Activated CD4-positive, alpha-beta T cell treated with anti-CD3 and anti-CD28 coated beads, Interleukin-2, Interleukin-6, amounts not matched to agents 100 ng/mL and 50 ng/mL, durations not matched to agents 16 hours and 8 hours (primary cell): ENCODE results near the gene PGAP3.

ENCODE experiments used
- DNase-seq: peaks from one replicate; pipeline ENCODE4 v3.0.0-alpha.2; 2020

The PGAP3 gene

DNA sequence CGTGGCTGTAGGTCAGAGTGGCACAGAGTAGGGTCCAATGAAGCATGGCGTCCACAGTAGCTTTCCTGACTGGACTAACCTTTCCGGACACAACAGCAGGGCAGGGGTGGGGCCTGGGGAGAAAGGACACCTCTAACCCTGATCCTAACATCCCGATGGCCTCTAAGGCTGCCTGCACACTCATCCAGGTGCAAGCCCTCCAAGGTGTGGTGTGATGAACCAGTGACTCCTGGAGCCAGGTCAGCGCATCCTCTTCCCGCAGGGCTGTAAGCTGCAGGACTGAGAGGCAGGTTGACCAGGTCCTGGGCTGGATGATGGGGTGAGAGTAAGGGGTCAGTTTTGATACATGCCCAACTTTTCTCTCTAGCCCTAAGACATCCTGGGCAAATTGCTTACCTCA is 8.9 kb upstream of the PGAP3 start:
- DNase-seq: no peak

GRCh38 chr17:39695089-39695474 is 7.2 kb upstream of the PGAP3 start:
- DNase-seq: no peak

- DNase-seq: no peak
Measured at GRCh38 chr17:39694593-39694992, 6.7 kb upstream of the PGAP3 start.

- DNase-seq: no peak
Measured at GRCh38 chr17:39688945-39689344, 1.1 kb upstream of the PGAP3 start.

GRCh38 chr17:39688475-39688835 is 598 bp upstream of the PGAP3 start:
- DNase-seq: no peak

GRCh38 chr17:39687101-39687545 is 734 bp downstream of the PGAP3 start:
- no peak for DNase-seq

- DNase-seq: no peak
Measured at GRCh38 chr17:39684369-39685192, 3.3 kb downstream of the PGAP3 start.

GRCh38 chr17:39683295-39683939 is 4.4 kb downstream of the PGAP3 start:
- no peak for DNase-seq

DNA sequence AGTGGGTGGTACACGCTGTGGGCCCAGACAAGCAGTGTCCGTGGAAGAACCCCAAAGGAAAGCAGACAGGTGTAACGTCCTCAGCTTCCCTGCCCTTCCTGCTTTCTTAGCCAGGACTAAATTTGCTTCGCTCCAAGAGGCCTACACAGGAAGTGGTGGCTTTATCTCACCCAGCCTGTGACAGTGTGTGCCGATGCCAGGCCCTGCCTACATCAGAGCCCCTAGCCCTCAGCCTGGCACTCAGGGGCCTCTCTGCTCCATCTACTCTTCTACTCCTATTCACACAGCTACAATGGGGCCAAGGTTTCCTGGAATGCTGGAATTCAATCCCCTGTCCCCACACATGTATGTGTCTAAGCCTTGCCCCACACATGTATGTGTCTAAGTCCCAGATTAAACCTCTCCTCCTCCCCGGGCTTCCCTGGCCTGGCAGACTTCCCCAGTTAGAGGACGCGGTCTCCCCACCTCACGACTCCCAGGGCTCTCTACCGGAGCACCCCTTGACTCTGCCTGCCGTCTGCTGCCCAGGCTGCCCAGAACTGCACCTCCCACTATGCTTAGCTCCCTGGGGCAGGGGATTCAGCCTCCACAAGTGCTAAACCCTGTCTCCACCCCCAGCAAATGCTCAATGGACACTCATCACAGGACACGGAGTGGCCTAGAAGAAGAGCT is 8.2 kb downstream of the PGAP3 start:
- DNase-seq: peak; percentile 42

DNA sequence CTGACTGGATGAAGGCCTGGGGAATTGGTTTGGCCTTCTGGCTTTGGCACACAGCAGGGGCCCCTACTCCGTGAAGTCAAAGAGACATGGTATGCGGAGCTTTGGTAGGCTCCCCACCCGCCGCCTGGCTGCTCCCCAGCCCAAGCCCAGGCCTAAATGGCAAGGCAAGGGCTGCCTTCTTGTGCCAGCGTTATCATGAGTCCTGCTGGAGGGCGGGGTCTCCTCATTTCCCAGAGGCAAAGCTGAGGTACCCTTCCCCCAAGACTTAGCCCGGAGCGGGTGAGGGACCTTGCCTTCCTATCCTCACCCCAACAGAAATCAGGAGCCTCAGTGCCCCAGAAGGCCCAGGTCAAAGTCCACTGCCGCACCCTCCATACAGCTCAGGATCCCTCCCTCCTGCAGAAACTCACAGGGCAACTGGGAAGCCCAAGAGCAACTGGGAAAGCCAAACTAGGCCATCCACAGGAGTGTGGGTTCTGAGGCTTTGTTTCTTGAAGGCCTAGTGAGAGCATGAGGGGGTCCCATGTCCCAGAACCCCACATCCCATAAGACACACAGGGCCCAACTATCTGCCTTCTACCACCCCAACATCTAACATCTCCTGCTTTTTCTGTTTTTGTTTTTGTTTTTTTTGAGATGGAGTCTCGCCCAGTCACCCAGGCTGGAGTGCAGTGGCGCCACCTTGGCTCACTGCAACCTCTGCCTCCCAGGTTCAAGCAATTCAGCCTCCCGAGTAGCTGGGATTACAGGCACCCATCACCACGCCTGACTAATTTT is 9.3 kb downstream of the PGAP3 start:
- no peak for DNase-seq

DNA sequence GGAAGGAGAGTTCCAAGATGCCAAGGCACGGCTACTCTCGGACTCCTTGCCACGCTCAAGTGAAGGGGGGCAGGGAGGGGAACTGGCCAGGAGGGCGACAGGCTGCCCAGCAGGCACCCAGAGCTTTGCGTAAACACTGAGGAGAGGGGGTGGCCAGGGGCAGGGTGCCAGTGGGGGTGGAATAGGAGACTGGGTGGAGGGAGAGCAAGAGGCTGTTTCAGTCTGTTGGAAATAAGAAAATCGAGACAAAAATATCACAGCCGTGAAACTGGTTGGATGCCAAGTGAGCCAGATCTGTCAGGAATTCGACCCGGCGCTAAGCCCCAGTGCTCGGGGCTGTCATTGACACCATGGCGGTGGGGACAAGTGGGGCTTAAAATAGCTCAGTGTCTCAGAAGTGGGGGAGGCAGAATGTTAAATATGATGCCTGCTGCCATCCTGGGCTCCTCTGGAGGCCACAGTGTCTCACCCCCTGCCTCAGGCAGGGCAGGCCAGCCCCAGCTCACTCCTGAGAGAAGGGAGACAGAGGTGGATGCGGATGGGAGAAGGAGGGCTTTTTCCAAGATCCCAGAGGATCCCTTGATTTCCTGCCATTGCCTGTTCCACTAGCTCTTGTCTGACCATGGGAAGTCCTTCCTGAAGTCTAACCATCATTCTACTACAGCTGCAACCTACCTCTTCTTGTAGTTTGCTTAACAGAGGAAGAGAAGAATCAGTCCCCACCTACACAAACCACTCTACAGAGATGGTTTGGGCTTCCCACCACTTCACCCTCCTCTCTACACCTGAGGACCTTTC is 10.1 kb downstream of the PGAP3 start:
- DNase-seq: no peak

DNA sequence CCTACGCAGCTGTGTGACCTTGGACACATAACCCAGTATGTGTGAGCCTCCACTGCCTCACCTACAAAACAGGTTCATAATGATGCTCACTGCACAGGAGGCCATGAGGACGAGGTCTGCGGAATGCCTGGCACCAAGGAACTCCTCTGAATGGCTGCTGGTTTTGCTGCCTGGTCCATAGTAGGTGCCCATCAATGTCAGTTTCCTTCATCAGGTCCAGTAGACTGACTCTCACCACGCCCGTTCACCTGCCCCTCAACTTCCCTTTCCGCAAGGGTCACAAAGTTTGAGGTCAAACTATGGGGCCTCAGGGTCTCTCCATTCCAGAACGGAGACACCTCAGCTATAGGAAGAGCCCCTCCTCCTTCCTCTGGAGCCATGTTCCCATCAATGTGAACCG is 10.8 kb downstream of the PGAP3 start:
- no peak for DNase-seq

DNA sequence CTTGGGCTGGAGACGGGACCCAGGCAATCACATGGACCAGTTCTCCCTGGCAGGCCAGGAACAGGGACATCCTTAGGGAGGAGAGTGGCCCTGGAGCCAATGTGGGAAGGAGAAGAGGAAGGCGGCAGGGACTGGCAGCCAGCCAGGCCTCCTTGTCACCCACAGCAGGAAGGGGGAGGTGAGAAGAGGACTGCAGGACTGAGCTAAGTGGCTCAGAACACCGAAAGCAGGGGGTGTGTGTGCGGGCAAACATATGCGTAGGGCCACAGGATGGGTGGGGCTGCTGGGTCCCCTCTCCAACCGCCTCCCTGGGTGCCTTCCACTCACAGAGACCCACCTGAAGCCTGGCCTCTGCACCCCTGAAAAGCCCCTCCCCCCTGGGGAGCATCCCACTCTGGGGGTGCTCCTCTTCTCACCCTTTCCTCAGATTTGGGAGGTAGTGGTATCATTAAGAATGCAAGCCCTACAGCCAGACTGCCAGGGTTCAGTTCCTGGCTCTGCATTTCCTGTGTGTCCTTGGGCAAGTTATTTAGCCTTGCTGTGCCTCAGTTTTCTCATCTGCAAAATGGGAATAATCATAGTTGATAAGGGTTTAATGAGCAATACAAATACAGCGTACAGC is 11.5 kb downstream of the PGAP3 start:
- peak; percentile 57 for DNase-seq

- no peak for DNase-seq
Measured at GRCh38 chr17:39675390-39676082, 12.3 kb downstream of the PGAP3 start.

DNA sequence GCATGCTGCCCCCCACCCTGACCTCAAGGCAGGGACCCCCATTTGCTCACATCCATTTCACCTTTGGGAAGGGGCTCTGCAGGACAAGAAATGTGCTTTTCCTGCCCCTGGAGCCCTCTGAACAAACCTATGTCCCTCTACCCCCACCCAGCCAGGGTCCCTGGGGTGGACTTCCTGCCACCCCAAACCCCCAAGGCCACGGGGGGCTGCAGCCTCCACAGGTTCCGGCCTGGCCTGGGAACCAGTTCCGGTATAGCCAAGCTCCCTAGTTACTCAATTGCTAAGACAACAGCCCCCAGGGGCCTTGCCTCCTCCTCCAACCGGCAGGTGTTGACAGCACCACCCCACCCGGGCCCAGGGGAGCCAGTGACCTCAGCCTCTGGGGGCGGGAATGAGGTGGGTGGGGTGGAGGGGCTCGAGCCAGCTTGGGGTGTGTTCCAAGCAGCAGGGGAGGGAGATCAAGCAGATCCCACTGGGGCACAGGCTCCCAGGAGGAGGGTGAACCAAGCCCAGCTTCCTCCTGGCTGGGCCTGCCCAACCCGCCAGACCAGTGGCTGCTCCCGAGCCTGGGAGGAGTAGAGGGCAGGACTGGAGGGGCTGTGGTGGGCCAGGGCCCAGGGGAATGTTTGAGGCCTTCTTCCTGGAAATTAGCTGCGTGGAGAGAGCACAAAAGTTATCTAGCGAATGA is 13.0 kb downstream of the PGAP3 start:
- no peak for DNase-seq

GRCh38 chr17:39674179-39674578 is 13.7 kb downstream of the PGAP3 start:
- DNase-seq: no peak

GRCh38 chr17:39673335-39674081 is 14.3 kb downstream of the PGAP3 start:
- DNase-seq: no peak

- DNase-seq: no peak
Measured at GRCh38 chr17:39672522-39673334, 15.1 kb downstream of the PGAP3 start.
